ENCODE measurements around the gene CNOT8.
"Not testable (repeated sequence)": the region's sequence is repeated elsewhere in the genome, so short reads cannot be mapped to it uniquely, and the experiment has no call there.

CNOT8 gene

DNA sequence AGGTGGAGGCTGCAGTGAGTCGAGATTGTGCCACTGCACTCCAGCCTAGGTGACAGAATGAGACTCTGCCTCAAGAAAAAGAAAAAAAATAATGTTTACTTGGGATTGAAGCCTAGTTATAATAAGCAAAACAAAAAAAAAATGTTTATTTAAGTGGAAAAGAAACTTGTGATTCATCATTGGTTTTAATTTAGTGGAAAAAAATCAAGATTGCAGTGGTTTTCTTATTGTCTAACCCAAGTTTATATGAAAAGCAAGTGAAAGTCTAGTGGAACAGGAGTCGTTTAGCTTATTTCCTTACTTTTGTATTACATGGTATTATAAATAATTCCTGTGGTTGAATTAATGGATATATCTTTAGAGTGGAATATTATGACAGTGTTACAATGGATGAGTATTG lies 8.4 kb downstream of the CNOT8 start:
- no peak for DNase-seq

DNA sequence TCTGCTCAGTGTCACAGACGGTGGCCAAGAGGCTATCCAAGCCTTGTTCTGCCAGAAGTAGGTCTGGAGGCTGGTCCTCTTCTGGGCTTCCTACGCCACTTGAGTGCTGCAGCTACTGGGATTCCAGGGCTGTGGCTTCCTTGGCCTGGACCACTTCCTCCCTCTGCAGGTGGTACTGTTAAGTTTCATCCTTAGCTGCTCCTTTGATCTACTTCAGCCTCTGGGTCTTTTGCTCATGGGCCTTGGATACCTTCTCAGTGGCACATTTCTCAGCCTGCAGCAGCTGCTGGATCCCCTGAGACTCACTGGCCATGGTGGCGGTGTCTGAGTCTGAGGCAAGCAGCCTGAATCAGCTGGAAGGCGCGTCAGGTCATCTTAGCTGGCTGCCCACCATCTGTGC lies 10.3 kb downstream of the CNOT8 start:
- peak; percentile 53 for DNase-seq

DNA sequence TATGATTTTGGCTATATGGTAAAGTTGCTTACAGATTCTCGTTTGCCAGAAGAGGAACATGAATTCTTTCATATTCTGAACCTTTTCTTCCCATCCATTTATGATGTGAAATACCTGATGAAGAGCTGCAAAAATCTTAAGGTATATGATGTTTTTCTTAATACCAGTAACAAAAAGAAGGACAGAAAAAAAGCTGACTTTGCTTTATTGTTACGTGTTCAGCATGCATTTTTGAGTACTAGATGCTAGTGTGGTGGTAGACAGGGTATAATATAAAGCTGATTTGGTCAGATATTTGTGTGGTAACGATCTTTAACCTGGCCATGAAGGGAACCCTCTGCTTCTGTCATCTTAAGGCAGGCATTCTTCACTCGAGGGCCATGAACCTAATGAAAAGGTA lies 13.3 kb downstream of the CNOT8 start:
- no peak for DNase-seq

DNA sequence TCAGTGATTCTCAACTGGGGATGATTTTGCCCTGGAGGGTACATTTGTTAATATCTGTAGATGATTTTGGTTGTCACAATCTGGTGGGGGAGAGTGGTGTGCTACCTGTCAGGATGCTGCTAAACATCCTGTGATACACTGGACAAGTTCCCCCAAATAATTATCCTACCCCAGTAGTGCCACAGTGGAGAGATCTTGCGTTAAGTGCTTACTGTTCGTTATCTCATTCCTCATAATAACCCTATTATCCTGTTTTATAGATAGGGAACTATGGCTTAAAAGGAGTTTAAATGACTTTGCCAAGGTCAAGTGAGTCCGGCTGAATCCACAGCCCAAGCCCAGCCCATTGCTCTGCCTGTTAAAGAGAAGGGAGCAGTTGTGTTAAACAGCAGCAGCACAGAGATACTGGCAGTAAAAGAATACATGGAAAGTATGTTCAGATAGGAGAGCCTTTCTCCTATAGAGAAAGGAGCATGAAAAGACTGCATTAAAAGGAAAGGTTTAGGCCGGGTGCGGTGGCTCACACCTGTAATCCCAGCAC lies 15.4 kb downstream of the CNOT8 start:
- no peak for DNase-seq

DNA sequence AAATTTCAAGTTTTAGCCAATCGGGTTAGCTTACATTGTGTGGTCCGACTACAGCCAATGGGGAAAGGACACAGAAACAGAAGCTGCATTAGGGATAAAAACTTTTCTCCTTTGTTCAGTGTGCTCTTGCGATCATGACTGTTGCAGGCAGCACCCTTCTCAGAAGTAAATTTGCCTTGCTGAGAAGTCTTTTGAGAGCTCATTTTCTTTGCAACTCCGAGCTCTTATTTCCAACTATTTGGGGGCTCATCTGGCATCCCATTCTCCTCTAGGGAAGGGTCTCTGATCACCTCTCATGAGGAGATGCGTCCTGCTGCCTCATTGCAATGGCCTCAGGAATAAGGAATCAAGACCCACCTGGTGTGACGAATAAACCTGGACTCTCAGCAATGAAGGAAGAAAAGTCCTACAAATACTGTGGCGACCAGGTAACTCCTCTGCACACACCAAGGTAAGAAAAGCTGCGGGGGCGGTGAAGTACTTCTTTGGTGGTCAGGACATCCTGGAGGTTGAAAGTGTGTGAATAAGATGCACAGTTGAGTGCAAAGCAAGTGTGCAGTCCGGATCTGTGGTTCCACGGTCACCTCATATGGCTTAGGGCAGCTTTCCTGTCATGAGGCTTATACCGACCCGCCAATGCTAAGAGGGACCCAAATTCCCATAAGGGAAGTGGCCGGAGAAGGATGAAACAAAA lies 20.4 kb downstream of the CNOT8 start:
- no peak for DNase-seq

DNA sequence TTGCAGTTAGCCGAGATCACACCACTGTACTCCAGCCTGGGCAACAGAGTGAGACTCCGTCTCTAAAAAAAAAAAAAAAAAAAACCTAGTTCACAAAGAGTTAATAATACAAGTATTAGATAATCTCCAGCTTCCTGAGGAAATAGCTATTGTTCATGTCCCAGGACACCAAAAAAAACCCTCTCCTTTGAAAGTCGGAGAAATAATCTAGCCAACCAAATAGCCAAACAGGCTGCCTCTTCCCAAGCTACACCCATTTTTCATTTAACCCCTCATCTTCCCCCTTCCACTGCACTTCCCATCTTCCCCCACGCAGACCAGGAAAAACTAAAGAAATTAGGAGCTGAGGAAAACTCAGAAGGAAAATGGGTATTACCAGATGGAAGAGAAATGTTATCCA lies 23.6 kb downstream of the CNOT8 start:
- DNase-seq = no peak

DNA sequence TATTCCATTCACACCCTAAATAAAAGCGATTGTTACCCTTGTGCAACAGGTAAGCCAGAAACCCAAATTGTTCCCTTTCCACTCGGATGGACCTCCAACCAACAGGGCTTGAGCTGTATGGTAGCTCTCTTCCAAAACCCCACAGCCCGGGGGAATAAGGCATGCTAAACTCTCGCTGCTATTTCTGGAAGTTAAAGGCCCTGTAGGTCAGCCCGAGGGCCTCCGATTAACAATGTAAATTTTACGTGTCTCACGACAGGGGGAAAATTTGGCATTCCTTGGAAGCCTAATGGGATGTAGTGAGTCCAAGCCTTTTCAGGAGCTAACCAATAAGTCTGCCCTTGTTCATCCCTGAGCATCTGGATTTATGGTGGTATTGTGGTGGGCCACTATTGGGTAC lies 26.0 kb downstream of the CNOT8 start:
- no peak for DNase-seq

DNA sequence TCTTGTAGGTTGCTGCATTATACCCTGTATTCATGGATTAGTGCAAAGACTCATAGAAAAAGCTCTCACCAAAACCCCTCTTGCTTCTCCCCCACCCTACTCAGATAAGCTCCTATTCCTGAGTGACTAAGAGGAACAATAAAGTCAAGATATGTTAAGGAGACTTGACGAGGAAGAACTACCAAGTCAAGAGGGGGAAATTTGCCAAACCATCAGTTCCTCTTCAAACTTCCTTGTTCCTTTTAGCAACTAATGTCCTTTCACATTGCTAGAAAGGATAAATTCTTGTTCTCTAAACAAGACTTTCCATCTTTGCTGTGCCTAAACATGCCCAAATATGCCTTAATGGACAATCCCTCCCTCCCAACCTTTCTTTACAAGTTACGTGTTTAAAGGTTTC lies 27.0 kb downstream of the CNOT8 start:
- DNase-seq = no peak

DNA sequence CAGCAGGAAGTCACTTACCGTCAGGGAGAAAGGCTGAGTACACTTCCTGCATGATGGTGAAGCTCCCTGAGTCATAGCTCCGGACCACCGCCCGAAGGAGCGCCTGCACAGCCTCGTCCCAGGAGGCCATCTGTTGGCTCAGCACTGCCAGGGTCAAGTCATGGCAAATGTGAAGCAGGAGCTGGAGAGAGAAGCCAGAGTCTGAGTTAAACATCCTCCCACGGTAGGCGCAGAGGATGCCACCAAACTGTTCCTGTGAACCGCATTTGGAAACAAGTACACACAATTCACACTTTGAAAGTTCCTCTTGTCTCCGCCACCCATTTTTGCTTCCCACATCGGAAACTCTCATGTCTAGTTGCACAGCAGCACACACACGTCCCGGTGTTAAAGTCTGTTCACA lies 33.9 kb downstream of the CNOT8 start:
- DNase-seq = no peak

DNA sequence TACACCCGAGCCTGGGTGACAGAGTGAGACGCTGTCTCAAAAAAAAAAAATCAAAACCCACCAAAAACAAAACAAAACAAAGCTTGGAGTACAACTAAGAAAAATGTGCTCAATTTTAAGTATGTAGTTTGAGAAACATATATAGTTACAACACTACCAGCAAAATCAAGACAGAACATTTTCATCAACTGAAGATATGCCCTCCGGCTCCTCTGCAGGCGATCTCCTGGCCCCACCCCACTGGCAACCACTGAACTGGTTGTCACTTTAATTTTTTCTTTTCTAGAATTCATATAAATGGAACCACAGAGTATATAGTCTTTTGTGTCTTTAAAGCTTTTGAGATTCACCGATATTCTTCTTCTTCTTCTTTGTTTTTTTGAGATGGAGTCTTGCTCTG lies 35.0 kb downstream of the CNOT8 start:
- no peak for DNase-seq

DNA sequence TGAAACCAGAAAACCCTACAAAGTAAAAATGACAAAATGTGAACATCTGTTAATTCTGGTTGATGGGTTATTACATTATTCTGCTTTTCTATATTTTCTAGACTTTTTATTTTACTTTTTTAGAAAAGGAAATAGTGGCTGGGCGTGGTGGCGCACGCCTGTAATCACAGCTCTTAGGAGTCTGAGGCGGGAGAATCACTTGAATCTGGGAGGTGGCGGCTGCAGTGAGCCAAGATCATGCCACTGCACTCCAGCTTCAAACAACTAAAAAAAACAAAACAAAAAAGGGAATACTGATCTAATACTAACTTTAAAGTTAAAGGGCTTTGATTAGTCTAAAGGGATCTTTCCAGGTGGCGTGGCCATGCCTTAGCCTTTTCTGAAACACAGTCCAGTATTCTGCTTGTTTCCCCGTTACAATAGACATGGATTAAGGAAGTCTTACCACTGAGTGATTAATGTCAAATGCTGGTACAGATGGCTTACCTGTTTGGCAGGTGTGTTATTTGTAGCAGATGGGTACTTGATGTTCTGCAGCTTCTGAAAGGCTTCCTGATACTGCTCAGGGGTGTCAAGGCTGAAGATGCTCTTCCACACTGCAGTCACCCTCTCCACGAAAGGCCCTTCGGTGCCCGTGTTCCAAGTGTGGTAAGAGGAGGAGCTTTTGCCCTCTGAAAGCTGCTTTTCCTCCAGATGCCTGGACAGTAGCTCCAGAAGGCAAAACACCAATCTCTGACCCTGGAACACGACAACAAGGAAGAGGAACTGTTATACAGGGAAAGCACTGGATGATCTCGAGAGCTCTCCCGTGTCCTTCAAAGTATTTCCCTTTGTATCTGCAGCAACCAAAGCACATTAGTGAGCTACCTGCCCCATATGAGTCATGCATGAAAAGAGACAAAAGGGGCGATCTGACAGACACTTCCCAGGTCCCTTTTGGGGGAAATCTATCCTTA lies 37.5 kb downstream of the CNOT8 start:
- DNase-seq = no peak

DNA sequence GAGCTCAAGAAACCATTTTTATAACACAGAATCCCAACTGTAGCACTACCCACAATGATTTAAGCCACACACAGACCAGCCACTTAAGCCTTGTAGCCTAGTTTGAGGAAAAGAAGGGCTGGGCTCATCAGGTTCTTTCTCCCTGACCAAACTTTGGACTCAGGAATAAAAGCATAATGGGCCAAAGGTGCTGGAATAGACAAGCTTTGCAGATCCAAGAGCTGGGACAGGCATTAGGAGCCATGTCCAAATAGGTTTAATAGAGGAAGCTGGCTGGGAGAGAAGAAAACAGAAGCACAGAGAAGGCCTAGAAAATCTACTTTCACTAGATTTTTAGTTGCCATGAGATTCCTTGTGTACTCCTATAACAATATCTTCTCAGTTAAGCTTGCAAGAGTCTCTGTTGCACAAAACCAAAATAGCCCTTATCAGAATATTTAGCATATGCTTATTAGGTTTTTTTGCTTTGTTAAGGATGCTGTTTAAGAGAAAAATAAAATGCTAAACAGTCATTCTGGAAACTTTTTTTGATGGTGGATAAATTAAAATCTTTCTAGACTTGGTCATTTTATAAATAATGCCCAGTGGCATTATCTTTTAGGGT lies 38.2 kb downstream of the CNOT8 start:
- no peak for DNase-seq

DNA sequence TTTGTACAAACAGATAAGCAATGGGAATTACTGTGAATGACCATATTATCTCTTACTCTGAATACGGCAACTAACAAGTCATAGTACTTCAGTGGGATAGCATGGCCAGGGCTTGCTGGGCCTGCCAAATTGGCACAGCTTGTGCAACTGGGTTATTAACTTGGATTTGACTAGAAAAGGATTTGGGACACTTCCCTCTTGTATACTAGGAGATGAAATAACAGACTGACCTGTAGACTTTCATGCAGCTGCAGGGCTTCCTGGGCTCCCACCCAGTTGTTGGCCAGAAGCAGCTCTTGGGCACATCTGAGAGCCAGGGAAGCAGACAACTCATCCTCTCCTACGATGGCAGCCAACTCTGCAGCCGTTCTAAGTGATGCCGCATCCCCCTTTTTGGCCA lies 39.8 kb downstream of the CNOT8 start:
- DNase-seq = no peak

DNA sequence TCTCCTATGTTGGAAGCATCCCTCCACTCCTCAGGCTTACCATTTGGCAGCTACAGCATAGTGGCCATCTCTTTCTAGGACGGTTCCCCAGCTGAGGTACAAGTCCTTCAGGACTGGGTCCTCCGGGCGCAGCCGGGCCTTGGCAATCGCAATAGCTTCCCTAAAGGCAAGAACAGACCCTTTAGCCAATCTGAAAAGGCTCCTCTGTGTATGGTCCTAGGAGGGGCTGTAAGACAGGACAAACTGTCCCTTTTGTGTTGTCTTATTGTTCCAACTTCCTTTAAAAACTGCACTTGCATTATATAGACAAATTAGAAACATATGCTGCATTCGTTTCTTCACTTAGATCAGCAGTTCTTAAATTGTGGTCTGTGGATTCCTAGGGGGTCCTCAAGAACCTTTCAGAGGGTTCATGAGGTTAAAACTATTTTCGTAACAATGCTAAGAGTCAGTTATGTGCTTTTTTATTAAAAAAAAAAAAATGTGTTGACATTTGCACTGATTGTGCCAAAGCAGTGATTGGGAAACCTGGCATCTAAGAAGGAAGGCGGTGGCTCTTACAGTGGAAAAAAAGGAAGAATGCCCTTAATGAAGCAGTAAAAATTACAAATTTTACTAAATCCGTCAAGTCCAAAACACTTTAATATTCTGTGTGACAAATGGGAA lies 40.9 kb downstream of the CNOT8 start:
- no peak for DNase-seq

DNA sequence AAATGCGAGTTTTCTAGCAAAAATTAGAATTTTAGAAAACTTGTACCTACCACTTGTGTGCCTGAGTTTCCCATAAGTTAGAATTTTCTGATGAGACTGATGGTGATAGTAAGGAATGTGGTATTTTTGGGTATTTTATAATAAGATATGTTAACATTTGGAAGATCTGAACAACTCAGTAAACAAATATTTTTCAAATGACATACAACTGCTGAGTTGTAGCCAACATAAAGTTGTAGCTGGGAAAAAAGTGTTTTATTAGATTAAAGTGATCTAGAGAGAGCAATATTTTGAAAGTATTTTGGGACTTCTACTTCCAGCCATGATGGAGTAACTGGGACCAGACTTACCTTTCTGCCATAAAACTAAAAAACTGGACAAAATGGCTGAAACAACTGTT lies 41.6 kb downstream of the CNOT8 start:
- DNase-seq = no peak

DNA sequence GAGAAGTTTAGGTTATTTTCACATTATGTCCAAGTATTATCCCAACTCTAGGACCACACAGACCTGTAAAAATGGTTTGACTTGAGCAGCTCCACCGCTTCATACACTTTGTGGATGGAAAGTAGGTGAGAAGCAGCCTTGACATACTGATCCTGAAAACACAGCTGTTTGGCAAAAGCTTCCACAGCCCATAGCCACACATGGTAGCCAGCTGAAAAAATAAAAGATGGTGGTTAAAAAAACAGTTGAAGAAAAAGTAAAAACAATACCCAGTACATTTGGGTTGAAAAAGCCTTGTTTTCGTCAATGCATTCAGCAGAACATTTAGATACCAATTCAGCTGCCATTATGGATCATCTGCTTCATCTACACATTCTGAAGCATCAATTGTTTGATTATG lies 42.8 kb downstream of the CNOT8 start:
- no peak for DNase-seq

DNA sequence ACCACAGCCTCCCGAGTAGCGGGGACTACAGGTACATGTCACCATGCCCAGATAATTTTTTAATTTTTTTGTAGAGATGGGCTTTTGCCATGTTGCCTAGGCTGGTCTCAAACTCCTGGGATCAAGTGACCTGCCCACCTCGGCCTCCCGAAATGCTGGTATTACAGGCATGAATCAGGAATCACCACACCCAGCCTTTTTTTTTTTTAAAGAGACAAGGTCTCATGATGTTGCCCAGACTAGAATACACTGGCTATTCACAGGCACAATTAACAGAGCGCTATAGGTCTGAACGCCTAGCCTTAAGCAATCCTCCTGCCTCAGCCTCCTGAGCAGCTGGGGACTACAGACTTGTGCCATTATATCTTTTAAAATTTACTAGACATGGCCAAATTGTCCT lies 43.5 kb downstream of the CNOT8 start:
- no peak for DNase-seq

DNA sequence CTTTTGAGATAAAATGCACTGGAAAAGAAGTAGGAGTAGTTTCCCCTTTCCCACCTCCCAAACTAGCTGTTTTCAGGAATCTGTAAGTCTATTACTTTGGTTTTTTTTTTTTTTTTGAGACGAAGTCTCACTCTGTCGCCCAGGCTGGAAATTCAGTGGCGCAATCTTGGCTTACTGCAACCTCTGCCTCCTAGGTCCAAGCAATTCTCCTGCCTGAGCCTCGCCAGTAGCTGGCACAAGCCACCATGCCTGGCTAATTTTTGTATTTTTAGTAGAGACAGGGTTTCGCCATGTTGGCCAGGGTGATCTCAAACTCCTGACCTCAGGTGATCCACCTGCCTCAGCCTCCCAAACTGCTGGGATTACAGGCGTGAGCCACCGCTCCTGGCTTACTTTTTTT lies 47.2 kb downstream of the CNOT8 start:
- not testable (repeated sequence) for DNase-seq

DNA sequence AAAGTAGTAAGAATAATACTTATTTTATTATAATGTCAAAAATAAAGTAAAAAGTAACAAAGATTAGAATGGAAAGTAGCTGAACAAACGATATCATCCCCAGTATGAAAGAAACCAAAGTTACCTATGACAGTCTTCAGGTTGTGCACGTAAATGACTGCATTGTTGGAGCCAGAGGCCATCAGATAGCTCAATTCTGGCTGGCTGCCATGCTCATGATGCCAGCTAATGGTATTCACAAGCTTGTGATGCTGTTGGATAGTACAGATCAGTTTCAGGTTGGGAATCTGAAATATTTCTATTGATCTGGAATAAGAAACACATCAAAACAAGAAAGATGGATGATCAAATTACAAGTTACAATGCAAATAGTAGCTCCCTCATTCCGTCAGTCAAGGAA lies 58.4 kb downstream of the CNOT8 start:
- DNase-seq = no peak

DNA sequence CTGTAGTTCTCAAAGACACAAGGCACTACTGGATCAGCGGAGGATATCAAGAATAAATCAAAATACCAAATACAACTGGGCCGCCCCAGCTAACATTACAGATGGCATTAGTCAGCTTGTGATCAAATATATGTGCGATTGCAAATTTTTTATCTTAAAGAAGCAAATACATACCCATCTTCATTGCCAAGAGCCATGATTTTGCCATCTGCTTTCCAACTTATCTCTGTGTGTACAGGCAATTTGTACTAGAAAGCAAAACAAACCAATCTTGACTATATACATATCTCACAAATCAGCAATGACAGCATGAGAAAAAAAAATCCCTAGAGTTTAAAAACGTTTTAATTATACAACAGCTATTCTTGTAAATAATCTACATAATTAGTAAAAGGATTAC lies 59.3 kb downstream of the CNOT8 start:
- no peak for DNase-seq

DNA sequence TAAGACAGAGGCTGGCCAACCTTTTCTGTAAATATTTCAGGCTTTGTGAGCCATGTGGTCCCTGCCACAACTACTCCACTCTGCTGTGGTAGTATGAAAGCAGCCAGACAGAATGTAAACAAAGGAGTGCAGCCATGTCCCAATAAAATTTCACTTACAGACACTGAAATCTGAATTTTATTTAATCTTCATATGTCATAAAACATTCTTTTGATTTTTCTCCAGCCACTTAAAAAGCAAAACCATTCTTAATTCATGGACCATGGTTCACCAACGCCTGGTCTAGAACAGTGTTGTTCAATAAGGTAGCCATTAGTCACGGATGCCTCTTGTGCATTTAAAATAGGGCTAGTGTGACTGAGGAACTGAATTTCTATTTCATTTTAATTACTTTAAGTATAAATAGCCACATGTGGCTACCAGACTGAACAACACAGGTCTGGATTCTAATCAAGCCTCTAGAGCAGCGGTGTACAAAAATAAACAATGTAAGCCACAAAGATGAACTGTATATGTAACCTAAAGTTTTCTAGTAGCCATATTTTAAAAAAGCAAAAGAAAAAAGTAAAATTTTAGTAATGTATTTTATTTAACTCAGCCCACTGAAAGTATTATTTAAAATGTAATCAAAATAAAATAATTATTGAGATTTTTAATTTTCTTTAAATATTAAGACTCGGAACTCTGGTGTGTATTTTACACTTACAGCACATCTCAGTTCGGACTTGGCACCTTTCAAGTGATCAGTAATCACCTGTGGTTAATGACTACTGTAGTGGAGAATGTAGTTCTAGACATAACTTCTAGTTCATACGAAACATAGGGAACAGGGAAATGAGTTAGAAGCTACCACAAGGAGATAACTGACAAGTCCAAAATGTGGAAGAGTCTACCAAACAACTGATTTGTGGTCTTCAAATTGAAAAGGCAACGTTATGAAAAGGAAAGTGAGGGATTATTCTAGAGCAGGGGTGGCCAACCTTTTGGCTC lies 65.3 kb downstream of the CNOT8 start:
- no peak for DNase-seq
